ENCODE data around the gene SNCB.

The SNCB gene

DNA sequence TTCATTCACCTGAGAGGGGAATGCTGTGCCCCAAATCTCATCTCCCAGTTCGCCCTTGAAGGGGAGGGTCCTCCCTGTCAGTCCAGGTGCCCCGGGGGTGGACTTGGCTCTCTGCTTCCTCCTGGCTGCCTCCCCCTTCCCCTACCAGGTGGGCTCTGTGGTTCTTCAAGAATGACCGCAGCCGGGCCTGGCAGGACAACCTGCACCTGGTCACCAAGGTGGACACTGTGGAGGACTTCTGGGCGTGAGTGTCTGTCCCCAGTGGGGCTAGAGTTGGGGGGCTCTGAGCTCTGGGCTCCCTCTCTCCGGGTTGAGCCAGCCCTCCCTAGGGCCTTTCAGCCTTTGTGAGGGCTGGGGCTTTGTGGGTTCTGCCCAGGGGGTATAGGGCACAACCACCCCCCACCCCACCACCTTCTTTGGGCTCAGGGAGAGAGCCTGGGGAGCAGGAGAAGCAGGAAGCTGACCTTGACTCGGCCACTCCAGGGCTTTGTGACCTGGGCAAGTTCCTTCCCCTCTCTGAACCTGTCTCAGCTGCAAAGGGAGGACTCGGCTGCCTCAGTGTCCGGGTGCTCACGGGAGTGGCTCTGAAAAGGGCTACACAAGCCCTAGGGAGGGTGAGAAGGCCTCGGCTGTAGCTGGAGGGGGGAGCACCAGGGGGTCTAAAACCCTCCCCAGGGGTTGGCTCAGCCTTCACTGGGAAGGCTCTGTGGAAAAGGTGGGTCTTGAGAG is 13.3 kb upstream of the SNCB start:
- DNase-seq: no peak

DNA sequence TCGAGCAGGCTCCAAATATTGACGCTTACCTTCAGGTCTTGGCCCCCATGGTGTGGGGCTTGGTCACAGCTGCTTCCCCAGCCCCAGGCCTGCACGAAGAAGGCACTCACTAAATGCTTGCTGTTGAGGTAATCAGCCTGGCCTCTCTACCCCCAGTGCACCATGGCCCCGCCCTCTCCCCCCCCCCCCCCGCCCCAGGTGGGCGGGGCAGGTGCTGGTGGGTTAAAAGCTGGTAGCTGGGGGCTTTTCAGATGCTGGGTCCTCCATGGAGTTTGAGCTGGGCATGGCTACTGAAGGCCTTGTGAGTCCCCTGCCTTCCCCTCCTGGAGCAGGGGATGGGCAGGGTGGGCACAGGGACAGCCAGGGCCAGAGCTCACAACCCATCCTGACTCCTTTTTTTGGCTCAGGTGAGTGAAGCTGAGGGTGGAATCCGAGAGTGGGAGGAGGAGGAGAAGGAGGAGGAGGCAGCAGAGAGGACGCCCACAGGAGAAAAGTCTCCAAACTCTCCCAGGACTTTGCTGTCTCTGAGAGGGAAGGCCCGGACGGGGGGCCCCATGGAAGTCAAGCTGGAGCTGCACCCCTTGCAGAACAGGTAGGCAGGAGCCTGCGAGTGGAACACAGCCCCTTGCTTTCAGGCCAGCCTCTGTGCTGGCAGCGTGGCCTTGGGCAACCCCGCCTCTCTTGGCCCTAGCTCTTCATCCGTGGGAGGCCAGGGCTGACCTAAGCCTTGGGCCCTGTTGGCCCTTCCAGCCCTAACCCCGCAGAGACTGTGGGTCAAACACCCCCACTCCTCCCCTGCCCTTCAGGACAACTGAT is 12.5 kb upstream of the SNCB start:
- DNase-seq: no peak

DNA sequence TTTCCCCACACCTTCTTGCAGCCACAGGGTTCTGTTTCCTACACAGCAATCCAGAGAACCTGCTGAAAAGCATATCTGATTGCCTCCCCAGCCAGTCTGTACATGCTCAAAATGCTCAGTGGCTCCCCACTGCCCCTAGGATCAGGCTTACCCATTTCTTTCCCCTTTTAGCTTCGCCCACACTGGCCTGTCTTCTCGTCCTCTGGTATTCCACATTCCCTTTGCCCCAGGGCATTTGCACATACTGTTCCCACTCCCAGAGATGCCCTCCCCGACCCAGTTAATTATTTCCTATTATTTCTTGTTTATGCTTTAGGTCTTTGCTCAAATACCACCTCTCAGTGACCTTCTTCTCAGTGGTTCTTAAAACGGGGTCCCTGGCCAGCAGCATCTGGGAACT is 10.3 kb upstream of the SNCB start:
- DNase-seq: no peak

DNA sequence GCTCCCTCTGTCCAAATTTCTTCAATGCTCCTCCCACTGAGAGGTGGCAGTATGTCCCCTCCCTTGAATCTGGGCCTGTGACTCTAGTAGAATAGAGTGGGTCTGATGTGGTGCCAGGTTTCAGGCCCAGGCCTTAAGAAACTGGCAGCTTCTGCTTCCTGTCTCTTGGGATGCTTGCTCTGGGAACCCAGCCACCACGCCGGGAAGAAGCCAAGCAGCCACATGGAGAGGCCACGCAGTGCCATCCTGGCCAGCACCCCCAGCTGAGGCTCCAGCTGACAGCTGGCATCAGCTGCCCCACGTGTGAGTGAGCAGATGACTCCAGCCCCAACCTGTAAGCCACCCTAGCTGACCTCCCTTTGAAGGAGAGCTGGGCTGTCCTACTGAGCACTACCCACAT is 9.6 kb upstream of the SNCB start:
- no peak for DNase-seq

DNA sequence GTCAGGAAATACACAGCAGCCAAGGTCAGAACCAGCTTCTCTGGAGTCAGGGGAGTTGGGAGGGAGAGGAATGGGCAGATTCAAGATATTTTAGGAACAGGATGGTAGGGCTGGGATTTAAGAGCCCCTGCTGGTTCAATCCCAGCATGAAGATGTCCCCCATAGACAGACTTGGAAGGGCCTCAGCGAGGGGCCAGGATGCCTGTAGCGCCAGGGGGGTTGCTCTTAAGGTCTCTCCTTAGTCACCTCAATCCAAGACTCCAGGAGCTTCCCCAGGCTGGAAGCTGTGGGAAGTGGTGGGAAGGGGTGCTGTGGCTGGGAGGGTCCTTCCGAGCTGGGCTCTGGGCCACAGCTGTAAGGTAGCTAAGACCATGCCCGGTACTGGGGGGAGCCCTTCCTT is 8.9 kb upstream of the SNCB start:
- DNase-seq: no peak

DNA sequence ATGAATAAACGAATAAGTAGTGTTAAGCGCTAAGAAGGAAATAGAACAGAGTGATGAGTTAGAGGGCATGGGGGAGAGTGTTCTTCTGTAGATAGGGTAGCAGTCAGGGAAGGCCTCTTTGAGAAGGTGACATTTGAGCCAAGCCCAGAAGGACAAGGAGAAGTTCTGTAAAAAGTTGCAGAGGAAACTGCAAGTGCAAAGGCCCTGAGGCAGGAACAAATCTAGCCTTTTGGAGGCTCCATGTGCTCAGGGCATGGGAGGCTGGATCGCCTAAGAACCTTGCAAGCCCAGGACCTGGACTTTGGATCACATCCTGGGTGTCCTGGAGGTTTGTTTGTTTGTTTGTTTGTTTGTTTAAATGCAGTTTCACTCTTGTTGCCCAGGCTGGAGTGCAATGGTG is 8.1 kb upstream of the SNCB start:
- no peak for DNase-seq

DNA sequence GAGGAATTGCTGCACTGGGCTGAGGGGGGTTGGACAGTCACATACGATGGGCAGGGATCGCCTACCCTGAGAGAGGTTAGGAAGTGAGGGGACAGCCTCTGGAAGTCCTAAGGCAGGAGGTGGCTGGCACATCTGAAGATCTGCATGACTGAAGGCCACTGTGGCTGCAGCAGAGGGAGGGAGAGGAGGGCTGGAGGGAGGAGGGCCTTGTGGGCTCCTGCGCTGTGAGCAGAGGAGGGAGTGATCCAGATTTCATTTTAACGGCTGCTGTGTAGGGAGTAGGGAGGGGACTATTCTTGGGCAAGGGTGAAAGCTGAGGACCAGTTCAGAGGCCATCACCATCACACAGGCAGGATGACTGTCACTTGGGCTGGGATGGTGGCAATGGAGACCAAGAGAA is 7.2 kb upstream of the SNCB start:
- DNase-seq: no peak

DNA sequence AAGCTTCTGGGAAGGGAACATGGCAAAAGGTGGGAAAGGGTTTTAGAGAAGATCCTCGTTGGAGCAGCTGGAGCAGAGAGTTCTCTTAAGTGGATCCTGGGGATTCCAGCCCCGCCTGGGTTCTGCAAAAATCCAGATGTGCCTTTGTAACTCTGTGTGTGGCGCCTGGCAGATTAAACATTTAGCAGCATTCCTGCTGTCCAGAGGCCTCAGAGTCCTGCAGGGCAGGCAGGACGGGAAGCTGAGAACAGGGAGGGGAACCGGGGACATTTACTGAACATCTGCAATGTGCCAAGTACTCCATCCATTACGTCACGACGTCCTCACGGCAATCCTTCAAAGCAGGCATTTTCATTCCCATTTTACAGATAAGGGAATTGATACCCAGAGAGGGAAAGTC is 6.1 kb upstream of the SNCB start:
- no peak for DNase-seq

DNA sequence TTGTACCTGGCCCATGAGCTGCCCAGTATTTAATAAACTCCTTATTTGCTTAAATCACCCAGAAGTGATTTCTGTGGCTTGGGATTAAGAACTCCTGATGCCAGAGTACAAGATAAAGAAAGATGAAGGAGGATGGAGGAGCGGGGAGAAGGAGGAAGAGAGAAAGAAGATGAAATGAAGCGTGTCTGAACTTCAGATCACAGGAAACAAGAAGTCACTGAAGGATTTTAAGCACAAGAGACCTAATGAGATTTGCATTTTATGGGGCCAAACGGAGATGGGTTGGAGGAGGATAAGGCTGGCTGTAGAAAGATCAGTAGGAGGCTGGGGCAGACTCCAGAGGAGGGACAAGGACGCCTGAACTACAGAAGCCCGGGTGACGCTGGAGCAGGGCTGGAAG is 3.3 kb upstream of the SNCB start:
- no peak for DNase-seq

DNA sequence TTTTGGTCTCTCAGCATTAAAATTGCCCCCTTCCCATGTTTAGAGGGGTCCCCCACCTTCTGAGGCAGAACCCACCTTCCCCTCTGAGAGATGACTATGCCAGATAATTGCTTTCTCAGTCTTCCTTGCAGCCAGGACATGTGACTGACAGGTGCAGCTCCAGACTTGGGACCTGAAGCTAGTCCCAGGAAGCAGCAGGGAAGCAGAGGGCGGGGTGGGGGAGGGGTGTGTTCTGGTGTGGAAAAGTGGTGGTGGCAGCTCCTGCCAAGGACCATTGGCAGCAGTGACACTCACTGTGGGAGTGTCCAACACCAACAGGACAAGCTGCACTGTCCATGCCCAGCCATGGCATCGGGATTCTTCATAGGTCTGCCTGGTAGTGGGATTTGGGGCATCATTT is 2.4 kb upstream of the SNCB start:
- no peak for DNase-seq

DNA sequence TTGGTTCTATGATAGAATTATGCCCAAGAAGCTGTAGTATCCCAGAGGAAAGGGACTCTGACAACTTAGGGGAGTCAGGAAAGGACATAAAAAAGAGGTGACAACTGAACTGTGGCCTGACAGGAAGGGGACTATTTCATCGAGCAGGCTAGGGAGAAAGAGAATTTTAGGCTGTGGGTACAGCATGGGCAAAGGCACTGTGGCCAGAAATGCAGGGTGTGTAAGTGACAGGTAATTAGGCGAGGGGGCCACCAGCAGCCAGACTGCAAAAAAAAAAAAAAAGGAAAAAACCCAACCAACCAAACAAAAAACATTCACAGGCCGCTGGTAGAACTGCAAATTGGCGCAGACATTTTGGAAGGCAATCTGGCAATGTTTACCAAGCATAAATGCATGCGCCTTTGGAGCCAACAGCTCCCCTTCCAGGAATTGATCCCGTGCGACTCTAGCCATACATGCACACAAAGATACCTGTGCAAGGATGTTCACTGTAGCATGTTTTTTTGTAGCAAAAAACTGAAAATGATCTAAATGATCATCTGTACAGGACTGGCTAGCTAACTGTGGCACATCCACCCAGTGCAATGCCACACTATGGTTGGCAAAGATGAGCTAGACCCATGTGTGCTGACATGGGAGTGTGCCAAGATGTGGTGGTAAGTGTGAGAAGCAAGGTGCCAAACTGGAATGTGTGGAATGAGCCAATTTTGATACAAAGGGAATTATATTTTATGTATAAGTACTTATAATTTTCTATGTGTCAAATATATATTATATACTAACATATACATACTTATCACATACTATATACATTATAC is 1.3 kb upstream of the SNCB start:
- DNase-seq: no peak

DNA sequence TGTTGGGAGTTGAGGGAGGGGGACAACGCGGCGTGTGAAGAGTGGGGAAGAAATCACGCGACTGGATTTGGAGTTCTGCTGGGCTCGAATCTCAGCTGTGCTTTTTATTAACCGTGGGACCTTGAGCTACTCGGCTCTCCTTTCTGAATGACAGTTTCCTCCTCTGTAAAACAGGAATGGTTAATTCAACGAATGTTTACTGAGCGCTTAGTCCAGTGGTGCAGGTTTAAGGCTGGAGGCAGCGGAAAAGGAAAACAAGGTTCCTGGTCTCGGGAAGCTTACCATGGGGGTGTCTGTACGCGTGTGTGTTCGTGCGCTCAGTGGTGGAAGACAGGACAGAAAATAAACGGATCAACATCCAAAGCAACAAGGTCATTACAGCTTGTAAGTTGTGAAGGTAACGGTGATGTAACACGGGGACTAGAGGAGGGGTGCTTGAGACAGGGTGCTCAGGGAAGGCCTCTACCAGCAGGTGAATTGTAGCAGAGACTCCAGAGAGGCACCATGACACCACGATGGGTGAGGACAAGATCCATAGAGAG is 418 bp upstream of the SNCB start:
- no peak for DNase-seq

DNA sequence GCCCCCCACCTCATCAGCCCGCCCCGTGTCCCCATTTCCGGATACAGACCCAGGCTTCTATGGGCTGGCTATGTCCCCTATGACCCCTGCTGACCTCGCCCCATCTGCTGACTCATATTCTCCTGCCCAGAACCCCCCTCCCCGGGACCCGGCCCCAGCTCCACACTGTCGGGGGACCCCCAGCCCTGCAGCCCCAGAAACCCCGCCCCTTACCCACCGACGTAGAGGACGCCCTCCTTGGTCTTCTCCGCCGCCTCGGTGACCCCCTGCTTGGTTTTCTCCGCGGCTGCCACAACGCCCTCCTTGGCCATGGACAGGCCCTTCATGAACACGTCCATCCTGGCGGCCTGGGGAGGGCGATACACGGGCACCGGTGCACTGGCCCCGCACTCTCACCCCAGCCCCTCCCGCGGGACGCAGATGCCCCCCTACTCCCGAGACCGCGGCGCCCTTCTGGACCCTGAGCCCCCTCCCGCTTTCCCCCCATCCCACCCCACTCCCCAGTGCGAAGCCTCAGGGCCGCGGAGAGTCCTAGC is 949 bp downstream of the SNCB start:
- no peak for DNase-seq

DNA sequence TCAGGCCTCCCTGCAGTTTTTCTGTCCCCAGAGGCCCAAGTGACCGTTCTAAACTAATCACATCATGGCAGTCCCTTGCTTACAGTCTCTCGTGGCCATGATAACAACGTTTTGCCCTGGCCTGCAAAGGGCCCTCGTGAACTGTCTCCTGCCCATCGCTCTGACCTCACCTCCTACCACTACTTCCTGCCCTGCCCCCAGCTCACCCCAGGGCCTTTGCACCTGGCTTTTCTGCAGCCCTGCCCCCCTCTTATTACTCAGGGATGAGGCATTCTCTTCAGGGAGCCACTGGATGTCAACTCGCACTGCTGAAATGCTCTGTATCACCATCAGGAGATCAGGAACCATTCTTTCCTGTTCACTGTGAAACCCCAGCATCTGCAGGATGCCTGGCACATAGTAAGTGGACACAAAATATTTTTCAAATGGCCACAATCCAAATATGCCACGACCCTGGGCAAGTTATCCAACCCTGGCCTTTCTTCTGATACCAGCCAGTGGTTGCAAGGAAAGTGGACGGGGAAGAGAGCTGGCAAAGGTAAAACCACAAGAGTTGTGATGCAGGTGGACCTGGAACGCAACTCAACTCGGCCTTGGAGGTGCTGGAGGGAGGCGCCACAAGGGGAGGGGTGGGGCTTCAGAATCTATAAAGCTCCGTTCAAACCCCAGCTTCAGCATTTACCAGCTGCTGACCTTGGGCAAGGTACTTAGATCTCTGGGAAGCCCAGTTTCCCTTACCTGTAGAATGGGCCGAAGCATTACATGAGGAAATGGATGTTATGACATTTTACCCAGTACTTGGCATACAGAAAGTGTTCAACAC is 1.7 kb downstream of the SNCB start:
- no peak for DNase-seq

DNA sequence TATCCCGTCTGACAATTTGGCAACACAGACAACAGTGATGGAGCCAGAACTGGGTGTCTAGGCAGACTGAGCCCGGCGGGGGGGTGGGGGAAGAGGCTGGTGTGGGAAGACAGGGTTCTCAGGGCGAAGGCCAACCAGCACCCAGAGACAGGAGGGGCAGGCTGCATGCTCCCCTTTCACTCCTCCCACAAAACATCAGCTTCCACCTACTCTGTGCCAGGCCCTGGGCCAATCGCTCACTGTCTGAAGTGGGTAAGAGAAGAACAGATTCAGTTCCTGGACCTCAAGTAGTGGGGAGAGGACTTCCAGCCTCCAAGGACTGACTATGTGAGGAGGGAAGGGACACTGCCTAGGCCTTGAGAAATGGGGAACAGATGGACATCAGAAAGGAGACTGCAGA is 2.8 kb downstream of the SNCB start:
- DNase-seq: no peak

DNA sequence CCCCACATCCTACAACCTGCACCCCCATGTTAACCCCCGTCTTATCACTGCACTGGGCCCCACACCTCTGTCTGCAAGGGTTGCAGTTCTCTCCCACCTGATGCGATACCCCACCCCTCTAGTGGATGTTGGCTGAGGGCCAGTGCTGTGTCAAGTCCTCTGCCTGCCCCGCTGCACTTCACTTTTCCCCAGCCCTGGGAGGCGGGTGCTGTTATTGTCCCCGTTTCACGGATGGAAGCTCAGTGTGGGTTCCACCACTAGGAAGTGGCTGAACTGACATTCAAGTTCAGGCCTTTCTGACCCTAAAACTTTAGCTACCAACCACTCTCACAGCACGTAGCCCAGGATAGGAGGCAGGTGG is 3.5 kb downstream of the SNCB start:
- DNase-seq: no peak

DNA sequence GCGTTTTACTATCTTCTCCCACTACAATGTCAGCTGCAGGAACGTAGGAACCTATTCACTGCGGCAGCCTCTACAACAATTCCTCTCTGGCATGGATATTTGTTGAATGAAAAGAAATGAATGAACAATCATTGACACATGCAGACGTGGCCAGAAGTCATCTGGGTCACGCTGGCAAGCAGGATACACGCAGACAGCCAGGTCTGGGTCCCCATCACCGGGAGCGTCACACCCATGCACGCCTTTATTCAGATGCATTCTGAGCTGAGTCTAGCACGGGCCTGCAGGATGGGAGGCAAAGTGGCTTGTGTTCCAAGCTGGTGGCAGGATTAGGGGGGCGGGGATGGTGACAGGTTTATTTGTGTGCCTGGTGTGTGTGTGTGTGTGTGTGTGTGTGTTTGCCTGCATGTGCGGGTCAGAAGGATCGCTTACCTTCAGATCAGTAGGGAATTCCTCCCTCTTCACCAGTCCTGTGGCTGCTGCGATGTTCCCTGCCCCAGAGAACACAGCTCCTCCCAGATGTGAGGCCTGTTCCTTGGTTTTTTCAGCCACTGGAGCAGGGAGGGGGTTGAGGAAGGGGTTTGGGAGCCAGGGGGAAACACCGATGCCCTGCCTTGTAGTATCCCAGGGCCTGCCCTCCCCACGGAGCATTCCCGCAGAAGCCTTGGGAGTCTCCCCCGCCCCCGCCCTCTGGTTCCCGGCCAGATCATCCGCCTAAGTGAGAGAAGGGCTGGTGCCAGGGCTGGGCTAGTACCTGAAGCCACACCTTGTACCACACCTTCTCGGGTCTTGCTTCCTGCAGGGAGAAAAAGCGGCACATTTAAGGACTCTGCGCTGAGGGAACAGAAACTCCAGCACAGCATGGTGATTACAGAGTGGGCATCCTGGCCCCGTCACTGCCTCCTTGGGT is 4.1 kb downstream of the SNCB start:
- DNase-seq: no peak

DNA sequence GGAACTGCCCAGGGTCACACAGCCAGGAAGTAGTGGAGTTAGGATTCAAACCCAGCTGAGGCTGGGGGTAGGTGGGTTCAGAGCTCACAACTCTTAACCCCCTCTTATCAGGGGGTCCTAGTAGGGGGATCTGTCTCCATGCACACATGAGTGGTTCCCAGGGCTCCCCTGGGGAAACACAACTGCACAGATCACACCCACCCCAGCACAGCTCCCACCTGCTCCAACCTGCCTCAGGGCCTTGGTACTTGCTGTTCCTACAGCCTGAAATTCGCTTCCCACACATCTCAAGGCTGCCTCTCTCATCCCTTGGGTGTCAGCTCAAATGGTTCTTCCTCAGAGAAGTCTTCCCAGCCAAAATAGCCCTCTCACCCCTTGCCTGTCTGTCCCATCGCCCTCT is 4.8 kb downstream of the SNCB start:
- no peak for DNase-seq

DNA sequence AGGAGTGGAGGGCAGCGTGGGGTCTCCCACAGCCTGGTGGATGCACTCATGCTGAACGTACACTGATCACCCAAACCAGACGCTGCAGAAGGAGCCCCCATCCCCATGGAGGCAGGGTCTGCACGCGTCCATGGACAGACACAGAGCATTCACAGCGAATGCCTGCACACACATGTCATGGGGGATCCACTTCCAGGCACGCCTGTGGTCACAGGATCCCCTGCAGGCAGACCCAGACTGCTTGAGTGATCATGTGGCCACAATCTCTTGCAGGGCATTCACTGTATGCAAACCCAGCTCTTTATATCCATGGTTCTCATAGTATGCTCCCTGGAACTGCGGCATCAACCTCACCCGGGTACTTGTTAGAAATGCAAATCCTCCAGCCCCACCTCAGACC is 5.4 kb downstream of the SNCB start:
- DNase-seq: no peak

DNA sequence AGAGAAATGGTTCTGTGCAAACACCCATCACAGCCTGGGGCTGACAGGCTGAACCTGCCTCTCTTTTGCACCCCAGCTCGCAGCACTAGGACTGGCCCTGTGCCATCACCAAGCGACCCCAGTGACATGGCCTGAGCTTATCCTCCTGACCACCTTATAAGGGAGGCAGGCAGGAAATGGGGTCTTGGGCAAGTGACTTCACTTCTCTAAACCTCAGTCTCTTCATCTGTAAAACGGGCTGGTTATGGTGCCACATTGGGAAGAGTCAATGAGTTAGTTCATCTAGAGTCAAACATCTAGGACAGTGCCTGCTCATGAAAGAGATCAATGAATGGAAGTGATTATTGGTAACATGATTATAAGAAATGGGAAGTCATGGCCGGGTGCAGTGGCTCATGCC is 6.2 kb downstream of the SNCB start:
- no peak for DNase-seq

DNA sequence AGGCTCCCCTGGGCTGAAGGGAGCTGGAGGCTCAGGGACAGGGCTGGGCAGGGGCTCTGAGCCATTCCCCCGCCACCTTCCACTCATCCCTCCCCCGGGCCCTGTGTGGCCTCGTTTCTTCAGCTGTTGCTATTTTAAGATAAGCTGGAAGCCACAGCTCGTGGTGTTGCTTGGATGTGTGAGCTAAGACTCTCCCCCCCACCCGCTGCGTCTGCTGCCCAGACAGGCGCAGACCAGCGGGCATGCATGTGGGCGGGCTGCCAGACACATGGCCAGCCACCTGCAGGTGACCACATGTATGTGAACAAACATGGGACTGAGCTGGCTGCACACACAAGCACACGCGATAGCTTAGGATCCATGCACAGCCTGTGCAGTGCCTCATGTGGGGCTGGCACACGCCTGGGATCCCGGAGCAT is 8.7 kb downstream of the SNCB start:
- DNase-seq: no peak

Measured in stimulated activated CD4-positive, alpha-beta T cell treated with anti-CD3 and anti-CD28 coated beads, Interleukin-12 subunit alpha, Interleukin-12 subunit beta, amount 100 ng/mL, for 4 hours (primary cell).